ENCODE measurements around the gene SEZ6L2.

DNA sequence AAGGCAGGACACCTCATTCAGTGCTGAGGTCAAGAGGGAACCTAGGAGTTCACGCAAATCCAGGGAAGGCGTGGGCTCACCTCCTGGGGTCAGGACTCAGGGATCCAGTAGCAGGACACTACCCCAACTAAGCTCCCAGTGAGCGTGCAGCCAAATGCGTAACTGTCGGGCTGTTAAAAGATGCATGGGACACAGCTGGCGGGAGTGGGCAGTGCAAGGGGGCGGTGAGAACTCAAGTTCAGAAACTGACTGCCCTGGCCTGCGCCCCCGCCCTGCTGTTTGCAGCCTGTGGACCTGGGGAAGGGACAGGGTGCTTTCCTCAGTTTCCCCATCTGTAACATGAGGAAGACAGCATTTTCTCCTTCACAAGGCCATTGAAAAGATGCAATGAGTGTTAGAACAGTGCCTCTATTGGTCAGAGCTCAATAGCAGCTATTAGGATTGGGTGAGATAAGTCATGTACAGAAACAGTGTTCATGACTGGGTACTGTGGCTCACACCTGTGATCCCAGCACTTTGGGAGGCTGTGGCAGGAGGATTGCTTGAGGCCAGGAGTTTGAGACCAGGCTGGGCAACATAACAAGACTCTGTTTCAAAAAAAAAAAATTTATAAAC lies 56.5 kb downstream of the SEZ6L2 start:
- TF ChIP-seq, protein P1, sequence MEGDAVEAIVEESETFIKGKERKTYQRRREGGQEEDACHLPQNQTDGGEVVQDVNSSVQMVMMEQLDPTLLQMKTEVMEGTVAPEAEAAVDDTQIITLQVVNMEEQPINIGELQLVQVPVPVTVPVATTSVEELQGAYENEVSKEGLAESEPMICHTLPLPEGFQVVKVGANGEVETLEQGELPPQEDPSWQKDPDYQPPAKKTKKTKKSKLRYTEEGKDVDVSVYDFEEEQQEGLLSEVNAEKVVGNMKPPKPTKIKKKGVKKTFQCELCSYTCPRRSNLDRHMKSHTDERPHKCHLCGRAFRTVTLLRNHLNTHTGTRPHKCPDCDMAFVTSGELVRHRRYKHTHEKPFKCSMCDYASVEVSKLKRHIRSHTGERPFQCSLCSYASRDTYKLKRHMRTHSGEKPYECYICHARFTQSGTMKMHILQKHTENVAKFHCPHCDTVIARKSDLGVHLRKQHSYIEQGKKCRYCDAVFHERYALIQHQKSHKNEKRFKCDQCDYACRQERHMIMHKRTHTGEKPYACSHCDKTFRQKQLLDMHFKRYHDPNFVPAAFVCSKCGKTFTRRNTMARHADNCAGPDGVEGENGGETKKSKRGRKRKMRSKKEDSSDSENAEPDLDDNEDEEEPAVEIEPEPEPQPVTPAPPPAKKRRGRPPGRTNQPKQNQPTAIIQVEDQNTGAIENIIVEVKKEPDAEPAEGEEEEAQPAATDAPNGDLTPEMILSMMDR (conservative IDR thresholded peaks at IDR 0.05; ENCODE audit: low read length), result peak; percentile 50
- TF ChIP-seq EZH2phosphoT487 (IDR thresholded peaks at IDR 0.05; ENCODE audit: borderline replicate concordance), result no peak

All from Loucy (cell line).